HG02943 (cell line): ENCODE results near the gene ZNF626.
"Not testable (repeated sequence)": the region's sequence is repeated elsewhere in the genome, so short reads cannot be mapped to it uniquely, and the experiment has no call there.

Experiments
- ATAC-seq: cut with Tn5 transposase; IDR thresholded peaks from one replicate; pipeline ENCODE4 v1.9.1; 2021; ENCODE audit warnings: mild to moderate bottlenecking, low read depth, moderate library complexity; ENCODE audit not compliant: unreplicated experiment

The ZNF626 gene

GRCh38 chr19:20661150-20661819 is at the start of gene ZNF626:
Gene ZNF626 (minus strand): TSS chr19:20661571. CDS start chr19:20661446, 125 bp downstream.
- no peak for ATAC-seq

- ATAC-seq: no peak
Observed at GRCh38 chr19:20669263-20669662, 7.9 kb upstream of the ZNF626 start.

GRCh38 chr19:20667281-20667680 is 5.9 kb upstream of the ZNF626 start:
- ATAC-seq: no peak

- ATAC-seq: no peak
Observed at GRCh38 chr19:20664901-20665781, 3.8 kb upstream of the ZNF626 start.

- ATAC-seq: not testable (repeated sequence)
Observed at GRCh38 chr19:20664475-20664874, 3.1 kb upstream of the ZNF626 start.

- no peak for ATAC-seq
Observed at GRCh38 chr19:20662421-20663105, 1.2 kb upstream of the ZNF626 start.

- ATAC-seq: no peak
Observed at GRCh38 chr19:20660473-20661140, 764 bp downstream of the ZNF626 start.

GRCh38 chr19:20640545-20640944 is 20.8 kb downstream of the ZNF626 start:
- no peak for ATAC-seq

- no peak for ATAC-seq
Observed at GRCh38 chr19:20640023-20640422, 21.3 kb downstream of the ZNF626 start.

- not testable (repeated sequence) for ATAC-seq
Observed at GRCh38 chr19:20624560-20624959, 36.8 kb downstream of the ZNF626 start.

- no peak for ATAC-seq
Observed at GRCh38 chr19:20616071-20616470, 45.3 kb downstream of the ZNF626 start.

GRCh38 chr19:20614971-20615370 is 46.4 kb downstream of the ZNF626 start:
- ATAC-seq: not testable (repeated sequence)

- ATAC-seq: no peak
Observed at GRCh38 chr19:20612711-20613316, 48.6 kb downstream of the ZNF626 start.

GRCh38 chr19:20611866-20612265 is 49.5 kb downstream of the ZNF626 start:
- ATAC-seq: no peak

- no peak for ATAC-seq
Observed at GRCh38 chr19:20607943-20608342, 53.4 kb downstream of the ZNF626 start.
